HG03108 (cell line): ENCODE data around the gene LRRC7.

Source experiments
- ATAC-seq: cut with Tn5 transposase; IDR thresholded peaks from one replicate; pipeline ENCODE4 v1.9.1; 2021; ENCODE audit warnings: moderate library complexity; ENCODE audit not compliant: unreplicated experiment

Gene LRRC7

DNA sequence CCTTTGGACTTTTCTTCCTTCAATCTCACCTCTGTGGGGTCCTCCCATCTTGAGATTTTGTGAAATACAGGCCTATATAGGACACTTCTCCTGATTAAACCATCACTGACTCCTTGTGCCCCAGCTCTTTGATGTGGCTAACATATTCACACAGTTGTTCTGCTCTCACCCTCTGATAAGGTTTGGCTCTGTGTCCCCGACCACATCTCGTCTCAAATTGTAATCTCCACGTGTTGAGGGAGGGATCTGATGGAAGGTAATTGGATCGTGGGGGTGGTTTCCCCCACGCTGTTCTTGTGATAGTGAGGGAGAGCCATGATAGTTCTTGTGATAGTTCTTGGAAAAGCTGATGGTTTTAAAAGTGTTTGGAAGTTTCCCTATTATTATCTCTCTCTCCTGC lies 19.7 kb downstream of the LRRC7 start:
- ATAC-seq: no peak

DNA sequence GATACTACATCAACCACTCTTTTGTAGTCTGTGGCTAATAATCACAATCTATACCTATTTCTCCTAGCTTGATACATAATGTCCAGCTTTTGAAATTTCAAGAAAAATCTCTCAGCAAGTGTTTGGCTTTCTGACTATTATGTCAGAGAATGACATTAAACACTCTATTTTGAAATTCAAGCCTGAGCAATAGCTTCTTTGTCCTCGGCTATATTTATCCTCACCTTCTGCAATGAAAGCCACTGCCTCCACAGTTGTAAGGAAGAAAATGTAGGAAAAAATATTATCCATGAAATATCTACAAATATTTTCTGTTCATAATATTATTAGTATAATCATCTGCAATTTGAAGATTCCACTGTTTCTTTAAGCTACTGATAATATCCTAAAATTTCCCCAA lies 22.1 kb downstream of the LRRC7 start:
- ATAC-seq: no peak

DNA sequence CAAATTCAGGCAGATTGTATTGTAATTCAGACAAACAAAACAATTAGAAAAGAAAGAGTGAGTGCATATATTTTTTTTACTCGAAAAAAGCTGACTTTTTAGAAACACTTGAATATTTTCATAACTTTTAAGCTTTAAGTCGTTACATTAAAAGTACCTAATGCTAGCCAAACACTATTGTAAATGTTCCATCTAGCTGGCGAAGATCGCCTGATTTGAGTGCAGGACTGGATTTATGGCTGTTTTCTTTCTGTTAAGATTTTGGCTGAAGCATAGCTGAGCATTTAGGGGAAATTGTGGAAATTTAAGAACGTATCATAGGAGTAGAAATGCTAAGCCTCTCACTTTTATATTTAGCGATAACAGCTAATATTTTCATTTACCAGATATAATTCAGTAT lies 24.6 kb downstream of the LRRC7 start:
- no peak for ATAC-seq

DNA sequence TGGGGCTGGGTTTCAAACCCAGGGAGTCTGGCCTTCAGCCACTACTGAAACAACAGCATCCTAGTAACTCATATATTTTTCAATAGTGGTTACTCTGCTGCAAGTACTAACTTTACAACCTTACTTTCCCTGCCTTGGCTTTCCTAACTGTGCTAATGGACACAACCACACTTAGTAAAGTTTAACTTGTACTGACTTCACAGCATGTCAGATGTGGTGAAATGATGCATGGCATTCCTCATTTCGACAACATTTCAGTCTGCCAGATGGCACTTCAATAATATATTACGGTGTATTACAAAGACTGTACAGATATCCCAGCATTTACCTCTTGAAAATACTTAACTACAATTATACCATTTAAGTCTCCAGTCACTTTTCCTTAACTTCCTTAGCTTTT lies 27.8 kb downstream of the LRRC7 start:
- ATAC-seq: no peak

DNA sequence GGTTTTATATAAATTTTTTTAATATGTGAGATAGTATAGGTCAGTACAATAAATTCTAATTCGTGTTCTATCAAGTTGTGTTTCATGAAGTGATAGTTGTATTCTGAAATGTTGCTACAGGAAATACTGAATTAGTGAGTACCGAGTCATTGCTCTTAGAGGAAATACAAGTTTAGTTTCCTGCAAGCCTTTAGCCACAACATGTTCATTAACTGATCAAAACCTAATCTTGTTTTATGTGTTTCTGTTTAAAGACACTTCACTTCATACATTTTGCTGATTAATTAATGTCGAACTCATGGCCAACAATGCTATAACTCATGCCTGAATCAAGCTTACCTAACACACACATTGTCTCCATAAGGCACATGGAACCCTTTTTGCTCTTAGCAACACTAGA lies 43.6 kb downstream of the LRRC7 start:
- ATAC-seq: no peak

DNA sequence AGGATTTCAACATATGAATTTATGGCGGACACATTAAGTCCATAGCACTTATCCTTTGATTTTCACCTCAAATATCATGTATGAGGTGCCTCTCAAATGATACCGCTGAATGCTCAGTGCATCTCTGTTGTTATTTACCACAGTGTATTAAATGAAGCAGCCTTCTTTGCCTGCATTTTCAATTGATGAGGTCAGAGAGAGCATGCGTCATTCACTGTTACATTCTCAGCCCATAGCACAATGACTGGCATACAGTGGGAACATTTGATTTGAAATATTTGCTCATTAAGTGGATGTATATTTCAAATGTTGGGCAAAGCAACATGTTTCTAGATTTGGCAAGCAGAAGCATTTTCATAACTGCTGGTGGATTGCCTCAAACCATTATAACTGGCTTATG lies 45.7 kb downstream of the LRRC7 start:
- no peak for ATAC-seq

DNA sequence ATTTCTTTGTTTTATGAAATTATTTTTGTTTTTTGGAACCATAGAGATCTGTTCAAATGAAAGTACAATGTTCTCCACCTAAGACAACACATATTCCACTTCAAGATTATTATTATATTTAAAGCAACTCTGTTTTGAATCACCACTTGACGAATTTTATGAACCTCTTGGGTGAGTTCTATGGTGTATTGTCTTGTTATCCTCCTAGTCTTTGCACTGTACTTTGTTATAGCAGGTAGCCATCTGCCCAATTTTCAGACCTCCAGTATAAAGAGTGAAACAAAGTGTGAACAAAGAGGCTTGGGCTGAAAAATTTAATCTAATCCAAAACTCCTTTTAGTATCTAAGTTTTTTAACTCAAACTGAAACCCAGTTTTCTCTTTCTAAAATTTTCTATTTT lies 71.0 kb downstream of the LRRC7 start:
- ATAC-seq: no peak

DNA sequence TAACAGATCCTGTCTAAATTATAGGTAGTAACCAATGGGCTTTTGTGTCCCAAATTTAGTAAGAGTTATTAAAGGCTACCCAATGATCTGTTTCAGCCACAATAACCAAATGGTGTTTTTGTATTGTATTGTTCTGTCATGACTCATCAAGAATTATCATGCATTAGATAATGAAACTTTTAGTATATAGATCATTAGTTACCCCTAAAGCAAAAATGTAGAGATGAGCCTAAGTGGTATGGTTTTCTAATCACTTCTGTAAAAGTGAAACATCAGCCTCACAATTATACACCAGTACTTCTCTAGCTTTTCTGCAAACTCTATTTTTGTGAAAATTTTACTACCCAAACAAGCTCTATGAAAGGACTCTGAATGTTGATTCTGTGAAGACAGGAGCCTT lies 71.4 kb downstream of the LRRC7 start:
- ATAC-seq: no peak

DNA sequence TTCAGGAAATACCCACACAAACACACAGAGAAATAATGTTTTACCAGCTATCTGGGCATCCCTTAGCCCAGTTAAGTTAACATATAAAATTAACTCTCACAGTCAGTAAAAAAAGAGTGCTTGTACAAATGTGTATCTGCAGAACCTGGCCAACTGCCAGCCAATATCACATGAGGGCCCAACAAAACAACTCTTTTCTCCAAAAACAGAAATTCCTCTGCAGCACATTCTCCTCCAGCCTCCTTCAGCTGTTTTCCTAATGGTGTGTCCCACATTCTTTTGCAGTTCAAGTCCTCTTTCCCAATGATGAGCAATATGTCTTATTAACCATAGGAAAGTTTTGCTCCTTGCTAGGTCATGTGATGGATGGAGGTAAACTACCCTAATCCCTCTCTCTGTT lies 75.5 kb downstream of the LRRC7 start:
- no peak for ATAC-seq

DNA sequence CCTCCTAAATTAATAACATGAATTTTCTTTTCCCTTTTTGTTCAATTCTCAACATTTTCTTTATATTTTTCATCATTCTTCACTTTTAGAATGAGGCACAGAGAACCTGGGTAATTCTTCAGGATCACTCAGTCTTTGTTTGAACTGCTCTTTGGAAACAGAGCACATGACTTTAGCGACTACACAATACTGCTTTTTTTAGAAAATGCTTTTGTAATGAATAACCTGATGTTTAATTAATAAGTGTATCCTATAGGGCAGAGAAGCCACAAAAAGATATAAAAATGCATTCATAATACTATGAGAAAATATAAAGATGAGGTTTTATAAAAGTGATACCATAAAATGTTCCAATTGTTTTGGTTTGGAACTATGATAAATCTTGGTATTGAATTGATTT lies 77.8 kb downstream of the LRRC7 start:
- ATAC-seq: no peak

DNA sequence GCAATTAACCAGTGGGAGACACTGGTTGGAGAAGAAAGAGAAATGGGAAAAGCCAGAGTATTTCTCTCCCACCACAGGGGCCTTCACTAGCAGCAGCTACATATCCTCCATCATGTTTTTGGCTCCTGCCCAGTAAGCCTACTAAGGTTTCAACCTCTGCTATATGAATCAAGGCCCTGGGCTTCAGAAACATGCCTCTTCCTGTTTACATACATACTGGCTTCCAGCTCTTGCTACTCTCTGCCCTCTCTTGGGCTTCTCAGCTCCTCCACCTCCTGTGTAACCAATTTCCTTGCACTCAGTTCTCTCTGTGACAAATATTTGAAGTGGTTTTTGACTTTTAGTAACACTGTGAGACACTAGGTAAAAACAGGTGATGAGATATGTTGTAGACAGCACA lies 80.8 kb downstream of the LRRC7 start:
- ATAC-seq: no peak

DNA sequence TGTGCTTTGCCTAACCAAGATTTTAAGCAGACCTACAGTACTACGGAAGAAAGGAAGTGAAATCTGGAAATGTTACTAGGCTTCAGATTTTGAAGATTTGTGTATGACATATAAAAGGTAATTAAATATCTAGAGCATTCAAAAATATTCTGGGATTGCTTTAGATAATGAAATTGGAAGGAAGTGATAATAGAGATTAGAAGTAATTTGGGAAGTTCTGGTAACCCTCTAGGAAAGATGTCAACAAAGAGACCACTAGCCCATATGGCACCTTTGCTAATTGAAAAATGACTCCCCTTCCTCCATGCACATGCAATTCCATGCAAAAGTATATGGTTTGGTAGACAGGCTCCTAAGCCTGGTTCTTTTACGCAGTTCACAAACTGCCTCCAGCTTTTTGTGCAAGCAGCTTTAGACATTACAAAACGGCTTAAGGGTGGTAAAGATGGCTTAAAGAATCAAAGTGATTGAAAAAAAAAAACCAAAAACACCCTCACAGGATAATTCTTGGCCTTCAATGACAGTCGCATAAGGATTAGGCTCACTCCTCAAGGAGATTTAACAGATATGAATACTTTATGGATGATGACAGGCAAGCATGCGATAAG lies 81.8 kb downstream of the LRRC7 start:
- ATAC-seq: no peak

DNA sequence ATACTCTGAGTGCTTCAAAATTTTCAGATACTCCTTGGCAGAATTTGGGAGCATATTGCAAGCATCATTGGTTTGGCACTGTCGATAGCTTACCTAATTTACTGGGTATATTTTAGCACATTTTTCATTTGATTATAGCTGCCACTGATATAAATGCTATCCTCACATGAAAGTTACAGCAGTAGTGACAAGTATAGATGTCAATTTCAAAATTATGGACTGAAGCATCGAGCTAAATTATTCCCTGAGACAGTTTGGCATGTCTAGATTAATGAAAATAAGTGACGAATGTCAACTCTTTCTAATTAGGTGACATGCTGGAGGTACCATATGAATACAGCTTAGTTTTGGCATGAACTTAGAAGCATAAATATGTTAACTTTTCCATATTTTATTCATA lies 83.1 kb downstream of the LRRC7 start:
- no peak for ATAC-seq

DNA sequence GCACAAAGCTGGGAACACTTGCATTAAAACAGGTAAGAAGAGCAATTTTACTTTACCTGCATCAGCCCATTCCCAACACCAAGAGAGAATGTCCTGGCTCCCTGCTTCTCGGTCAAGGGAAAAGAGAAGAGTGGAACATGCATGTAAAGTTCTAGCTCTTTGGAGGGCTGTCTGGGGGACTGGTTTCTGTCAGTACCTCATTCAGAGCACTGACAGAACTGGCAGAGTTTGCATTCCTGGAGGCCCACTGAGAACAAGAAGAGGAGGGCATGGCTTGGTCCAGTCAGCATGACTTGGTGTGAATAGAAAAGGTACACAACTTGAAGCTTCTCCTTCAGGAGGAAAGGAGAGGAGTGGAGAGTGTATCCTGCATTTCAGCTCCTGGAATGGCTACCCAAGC lies 83.9 kb downstream of the LRRC7 start:
- ATAC-seq: no peak

DNA sequence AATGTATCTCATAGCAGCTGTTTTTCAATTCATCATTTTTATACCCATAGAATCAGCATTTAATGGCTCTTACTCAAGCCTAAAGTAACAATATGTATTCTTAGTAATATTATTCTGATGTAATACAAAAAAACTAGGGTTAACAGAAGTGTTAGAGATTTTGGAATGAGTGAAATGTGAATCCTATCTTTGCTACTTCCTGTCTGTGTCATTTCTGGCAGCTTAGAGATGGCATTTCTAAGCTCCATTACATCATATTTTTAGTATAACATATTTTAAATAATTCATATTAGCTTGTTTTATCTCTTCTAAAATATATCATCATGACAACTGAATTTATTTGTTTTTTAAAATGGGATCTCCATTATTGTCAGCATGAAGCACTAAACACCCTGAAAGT lies 90.2 kb downstream of the LRRC7 start:
- ATAC-seq: no peak

DNA sequence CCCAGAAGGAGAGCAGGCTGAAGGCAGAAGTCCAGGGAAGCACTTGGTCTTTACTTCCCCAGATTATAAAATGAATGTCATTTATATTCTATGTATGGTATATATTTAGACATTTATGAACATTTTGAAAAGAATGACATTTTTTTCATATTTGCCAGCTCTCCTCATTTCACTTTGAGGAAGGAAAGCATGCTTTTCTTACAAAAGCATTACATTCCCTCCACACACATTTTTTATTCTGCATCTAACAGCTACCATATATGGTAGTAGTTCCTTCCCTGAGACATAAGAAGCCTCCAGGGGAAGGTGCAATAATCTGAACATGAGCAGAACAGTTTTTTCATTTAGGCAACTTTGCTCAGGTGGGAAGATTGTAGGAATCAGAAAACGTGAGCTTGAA lies 94.0 kb downstream of the LRRC7 start:
- no peak for ATAC-seq

DNA sequence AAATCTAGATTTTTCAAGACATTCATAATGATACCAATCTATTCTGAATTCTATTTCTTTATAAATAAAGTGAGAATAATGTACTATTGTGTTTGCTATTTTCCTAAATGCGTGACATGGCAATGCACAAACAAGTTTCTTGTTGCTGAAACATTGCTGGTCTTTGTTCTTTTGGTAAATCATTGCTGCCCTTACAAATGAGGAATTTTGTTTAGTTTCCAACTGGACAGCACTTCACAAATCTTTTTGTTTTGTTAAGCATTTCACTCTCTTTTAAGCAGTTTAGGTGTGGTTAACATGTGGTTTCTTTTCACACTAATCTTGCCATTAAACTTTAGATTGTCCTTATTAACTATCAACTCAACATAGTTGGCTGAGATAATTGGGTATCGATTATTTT lies 94.6 kb downstream of the LRRC7 start:
- ATAC-seq: no peak

DNA sequence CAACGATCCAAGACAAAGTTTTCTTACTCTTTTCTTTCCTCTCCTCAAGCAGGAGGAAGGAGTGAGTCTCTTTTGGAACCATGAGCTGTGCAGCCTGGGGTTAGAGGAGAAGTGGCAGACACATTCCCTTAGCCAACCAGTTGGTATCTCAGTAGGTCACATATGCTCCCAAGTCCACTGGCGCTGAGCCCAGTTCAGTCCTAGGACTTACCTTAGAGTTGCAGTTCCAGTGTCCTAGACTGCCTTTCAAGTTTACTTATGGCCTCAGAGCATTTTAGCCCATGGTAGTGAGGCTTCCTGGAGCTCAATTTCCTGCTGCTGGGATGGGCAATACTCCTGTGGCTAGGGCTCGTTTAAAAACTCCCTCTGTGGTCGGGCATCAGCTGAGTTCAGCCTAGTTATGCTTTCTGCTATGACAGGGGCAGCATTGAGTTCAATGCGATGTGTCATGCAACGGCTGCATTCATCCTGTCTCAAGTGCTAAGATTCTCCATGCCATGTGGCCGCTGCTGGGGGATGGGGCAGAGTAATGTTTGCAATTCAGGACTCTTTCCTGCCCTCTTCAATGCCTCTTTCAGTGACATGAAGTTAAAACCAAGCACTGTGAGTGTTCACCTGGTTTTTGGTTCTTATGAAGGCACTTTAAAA lies 103.8 kb downstream of the LRRC7 start:
- ATAC-seq: no peak

DNA sequence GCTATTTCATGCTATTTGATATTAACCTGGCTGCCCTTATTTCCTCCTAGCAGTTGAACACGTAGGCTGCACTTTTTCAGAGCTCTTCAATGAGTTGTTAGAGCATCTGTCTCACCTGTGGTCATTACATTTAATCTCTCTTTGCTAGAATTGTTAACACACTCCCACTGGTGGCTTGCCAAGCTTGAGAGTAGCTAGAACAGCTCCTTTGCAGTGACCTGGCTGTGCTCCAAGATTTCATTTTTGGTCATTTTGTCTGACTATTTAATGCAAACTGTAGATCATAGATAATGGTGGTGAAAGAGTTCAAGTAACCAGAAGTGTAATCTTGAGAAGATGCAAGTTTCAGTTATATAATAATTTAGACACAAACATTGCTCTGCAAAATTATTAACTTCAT lies 105.6 kb downstream of the LRRC7 start:
- ATAC-seq: no peak

DNA sequence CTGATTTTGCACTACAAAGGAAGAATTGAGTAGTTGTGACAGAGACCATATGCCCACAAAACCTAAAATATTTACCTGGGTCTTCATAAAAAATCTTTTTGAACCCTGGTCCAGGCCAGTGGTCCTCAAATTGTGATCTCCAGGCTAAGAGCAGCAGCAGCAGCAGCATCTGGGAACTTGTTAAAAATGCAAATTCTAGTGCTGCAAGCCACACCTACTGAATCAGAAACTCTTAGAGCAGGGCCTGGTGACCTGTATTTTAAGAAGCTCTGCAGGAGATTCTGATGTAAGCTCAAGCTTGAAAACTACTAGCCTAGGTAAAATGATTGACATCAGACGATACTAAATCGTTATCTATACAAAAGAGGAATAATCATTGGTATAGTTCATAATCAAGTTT lies 112.2 kb downstream of the LRRC7 start:
- no peak for ATAC-seq

DNA sequence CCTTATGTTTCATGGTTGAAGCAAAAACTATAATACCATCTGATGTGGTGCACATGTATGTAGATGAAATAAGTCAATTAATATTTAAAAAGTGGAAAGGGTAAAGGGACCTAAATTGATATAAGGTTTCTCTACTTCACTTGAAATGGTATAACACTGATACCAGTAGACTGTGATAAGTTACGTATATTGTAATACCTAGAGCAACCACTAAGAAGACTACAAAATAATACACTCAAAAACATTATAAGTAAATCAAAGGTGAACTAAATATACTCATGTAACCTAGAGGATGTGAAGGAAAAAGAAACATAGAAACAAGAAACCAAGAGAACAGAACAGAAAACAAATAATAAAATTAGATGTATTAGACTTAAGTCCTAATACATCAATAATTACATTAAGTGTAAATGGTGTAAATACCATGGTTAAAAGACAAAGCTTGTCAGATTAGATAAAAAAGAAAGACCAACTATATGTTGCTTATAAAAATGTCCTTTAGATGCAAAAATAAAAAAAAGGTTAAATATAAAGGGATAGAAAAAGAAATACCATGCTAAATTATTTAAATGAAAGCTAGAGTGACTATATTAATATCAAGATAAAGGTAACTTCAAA lies 118.8 kb downstream of the LRRC7 start:
- no peak for ATAC-seq

DNA sequence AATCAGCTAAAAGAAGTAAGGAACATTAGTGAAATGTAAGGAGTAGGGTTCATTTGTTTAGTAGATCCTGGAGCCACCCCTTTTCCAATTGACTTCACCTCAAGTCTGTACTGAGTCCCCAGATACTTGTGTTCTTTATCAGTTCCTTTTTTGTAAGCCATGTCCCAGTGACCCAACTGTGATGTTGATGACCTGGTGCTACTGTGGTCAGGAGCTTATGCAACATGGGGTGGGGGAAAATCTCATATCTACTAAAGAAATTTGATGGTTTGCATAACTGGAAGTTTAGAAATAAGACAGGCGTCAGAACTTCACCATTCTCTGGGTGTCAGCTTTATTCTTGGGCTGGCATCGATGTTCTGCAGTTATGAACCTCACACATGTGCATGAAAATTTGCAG lies 120.5 kb downstream of the LRRC7 start:
- ATAC-seq: no peak

DNA sequence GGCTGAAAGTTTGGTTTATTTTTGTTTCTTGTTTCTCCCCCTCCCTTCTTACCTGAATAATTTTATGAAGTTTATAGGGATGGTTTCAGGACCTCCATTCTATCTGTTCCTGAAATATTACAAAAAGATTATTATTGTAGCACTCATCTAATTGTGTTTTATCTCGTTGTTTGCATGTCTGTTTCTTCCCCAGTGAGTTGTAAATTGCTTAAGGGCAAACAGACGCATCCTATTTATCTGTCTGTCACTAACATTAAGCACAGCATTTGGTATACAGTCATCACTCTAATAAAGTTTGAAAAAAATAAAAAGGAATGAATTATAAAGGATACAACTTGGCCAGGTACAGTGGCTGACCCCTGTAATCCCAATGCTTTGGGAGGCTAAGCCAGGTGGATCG lies 123.5 kb downstream of the LRRC7 start:
- no peak for ATAC-seq
